IMR-90 (cell line): Measurements from ENCODE around the gene NAP1L5. TPM values are rescaled to one million over a fixed set of nuclear protein-coding genes. Genes with fewer than 3 reads are reported as not detected.
A peak's percentile ranks its signal among the peaks of the same experiment; 100 is the strongest.

ENCODE experiments used
- ATAC-seq: fragments of 200-7000 bp; cut with Tn5 transposase; 2 replicates; pipeline ENCODE4 v1.9.1; 2020; ENCODE audit warnings: low read depth, mild to moderate bottlenecking, moderate library complexity
- BruUV-seq: library from RNA; stranded (reverse); fragments of 400-500 nt; replicated peaks from 2 replicates; lab custom pipeline; 2021; lab: Mats Ljungman, UMichigan
- CTCF ChIA-PET: fragments of 300-600 bp; formaldehyde crosslinking; extraction: SDS; loops from one replicate; lab custom pipeline; 2021; ENCODE audit warnings: antibody characterized with exemption; lab: Yijun Ruan, JAX
- POLR2A ChIA-PET: fragments of 300-600 bp; sonication (Branson Sonifier 250); formaldehyde crosslinking; loops from one replicate; lab custom pipeline; 2022; ENCODE audit warnings: antibody characterized with exemption; ENCODE audit not compliant: unreplicated experiment; lab: Charles Lee
- DNase-seq: peaks from one replicate; pipeline ENCODE4 v3.0.0; 2013
- H2AFZ ChIP-seq: replicated peaks from 2 replicates; pipeline ENCODE3; 2013; ENCODE audit warnings: low read length, mild to moderate bottlenecking; ENCODE audit not compliant: poor library complexity
- H2AK5ac ChIP-seq: 2 replicates; pipeline ENCODE4 v1.6.1; 2013; ENCODE audit warnings: low read depth, low read length, inconsistent platforms
- H2AK9ac ChIP-seq: replicated peaks from 2 replicates; pipeline ENCODE3; 2013; ENCODE audit warnings: mild to moderate bottlenecking, low read depth, low read length, moderate library complexity; ENCODE audit not compliant: poor library complexity
- H2BK120ac ChIP-seq: 2 replicates; pipeline ENCODE4 v1.6.1; 2013; ENCODE audit warnings: low read depth, low read length, inconsistent platforms
- H2BK15ac ChIP-seq: 3 replicates; pipeline ENCODE4 v1.6.1; 2013; ENCODE audit warnings: low read depth, low read length, inconsistent platforms
- H2BK20ac ChIP-seq: 2 replicates; pipeline ENCODE4 v1.6.1; 2013; ENCODE audit warnings: low read depth, mild to moderate bottlenecking, inconsistent platforms, low read length, moderate library complexity
- H2BK5ac ChIP-seq: 2 replicates; pipeline ENCODE4 v1.6.1; 2013; ENCODE audit warnings: mild to moderate bottlenecking, low read depth, low read length, inconsistent platforms; ENCODE audit not compliant: poor library complexity, severe bottlenecking
- H3K14ac ChIP-seq: replicated peaks from 2 replicates; pipeline ENCODE4 v1.6.1; 2013; ENCODE audit warnings: low read depth, low read length, inconsistent platforms
- H3K18ac ChIP-seq: 2 replicates; pipeline ENCODE4 v1.6.1; 2013; ENCODE audit warnings: low read depth, low read length, control low read depth
- H3K23ac ChIP-seq: 2 replicates; pipeline ENCODE4 v1.6.1; 2013; ENCODE audit warnings: low read depth, low read length, inconsistent platforms
- H3K27ac ChIP-seq: 2 replicates; pipeline ENCODE4 v1.5.1; 2013; ENCODE audit warnings: mild to moderate bottlenecking, control low read depth, low read length; ENCODE audit not compliant: insufficient read depth
- H3K27me3 ChIP-seq: 2 replicates; pipeline ENCODE4 v1.6.1; 2013; ENCODE audit warnings: low read length; ENCODE audit not compliant: control insufficient read depth, insufficient read depth
- H3K36me3 ChIP-seq: 2 replicates; pipeline ENCODE4 v1.6.1; 2013; ENCODE audit warnings: low read length, mixed read lengths; ENCODE audit not compliant: control insufficient read depth, insufficient read depth
- H3K4ac ChIP-seq: 2 replicates; pipeline ENCODE4 v1.6.1; 2013; ENCODE audit warnings: low read depth, low read length, inconsistent platforms
- H3K4me1 ChIP-seq: 2 replicates; pipeline ENCODE4 v1.6.1; 2013; ENCODE audit warnings: low read length, mixed read lengths; ENCODE audit not compliant: control insufficient read depth, insufficient read depth
- H3K4me2 ChIP-seq: 2 replicates; pipeline ENCODE4 v1.6.1; 2013; ENCODE audit warnings: low read depth, mild to moderate bottlenecking, control low read depth, low read length, moderate library complexity
- H3K4me3 ChIP-seq: 2 replicates; pipeline ENCODE4 v1.5.1; 2013; ENCODE audit warnings: low read depth, mild to moderate bottlenecking, control low read depth, low read length, moderate library complexity; ENCODE audit not compliant: insufficient read depth
- H3K56ac ChIP-seq: 2 replicates; pipeline ENCODE4 v1.6.1; 2013; ENCODE audit warnings: low read length, inconsistent platforms; ENCODE audit not compliant: insufficient read depth; ENCODE audit errors: extremely low read depth
- H3K79me1 ChIP-seq, 2 experiments: 2 replicates each; pipeline ENCODE4 v1.6.1; 2013; ENCODE audit warnings: low read length in 2 of 2, inconsistent platforms in 1 of 2, low read depth in 1 of 2
- H3K9ac ChIP-seq: 2 replicates; pipeline ENCODE4 v1.6.1; 2013; ENCODE audit warnings: low read depth, low read length, control low read depth
- H3K9me1 ChIP-seq: 2 replicates; pipeline ENCODE4 v1.6.1; 2013; ENCODE audit warnings: low read length, inconsistent platforms; ENCODE audit not compliant: insufficient read depth
- H3K9me3 ChIP-seq: 2 replicates; pipeline ENCODE4 v1.6.1; 2013; ENCODE audit warnings: low read length; ENCODE audit not compliant: control insufficient read depth, insufficient read depth
- H4K20me1 ChIP-seq: 2 replicates; pipeline ENCODE4 v1.6.1; 2013; ENCODE audit warnings: low read length, inconsistent platforms; ENCODE audit not compliant: insufficient read depth
- H4K5ac ChIP-seq: 2 replicates; pipeline ENCODE4 v1.6.1; 2013; ENCODE audit warnings: mild to moderate bottlenecking, low read depth, low read length, control low read depth
- H4K8ac ChIP-seq, 2 experiments: 2 replicates each; pipeline ENCODE4 v1.6.1; 2013; ENCODE audit warnings: low read depth in 2 of 2, low read length in 2 of 2, control low read depth in 1 of 2, inconsistent platforms in 1 of 2
- H4K91ac ChIP-seq: 2 replicates; pipeline ENCODE4 v1.6.1; 2013; ENCODE audit warnings: low read depth, low read length, inconsistent platforms; ENCODE audit not compliant: insufficient read depth
- BHLHE40 ChIP-seq: fragments of 150-350 bp; IDR thresholded peaks from 2 replicates; pipeline ENCODE4 v1.6.1; 2016; ENCODE audit warnings: mild to moderate bottlenecking, low read depth, low read length
- CHD1 ChIP-seq: IDR thresholded peaks from 2 replicates; pipeline ENCODE4 v1.6.1; 2012; ENCODE audit warnings: low read depth, low read length, improper control_type of control experiment
- FOS ChIP-seq: fragments of 150-350 bp; IDR thresholded peaks from 2 replicates; pipeline ENCODE4 v1.6.1; 2016; ENCODE audit warnings: low read depth, low read length
- MAFK ChIP-seq: IDR thresholded peaks from 2 replicates; pipeline ENCODE4 v1.6.1; 2012; ENCODE audit warnings: low read depth, low read length, improper control_type of control experiment
- MXI1 ChIP-seq: IDR thresholded peaks from 2 replicates; pipeline ENCODE4 v1.6.1; 2012; ENCODE audit warnings: low read depth, mild to moderate bottlenecking, low read length, moderate library complexity, borderline replicate concordance
- NFE2L2 ChIP-seq: fragments of 150-350 bp; IDR thresholded peaks from 2 replicates; pipeline ENCODE4 v1.6.1; 2016; ENCODE audit warnings: low read depth, mild to moderate bottlenecking, low read length
- POLR2A ChIP-seq: IDR thresholded peaks from 2 replicates; pipeline ENCODE4 v1.6.1; 2012; ENCODE audit warnings: mild to moderate bottlenecking, low read depth, low read length
- RCOR1 ChIP-seq: IDR thresholded peaks from 2 replicates; pipeline ENCODE4 v1.6.1; 2012; ENCODE audit warnings: mild to moderate bottlenecking, low read length, improper control_type of control experiment; ENCODE audit not compliant: insufficient replicate concordance
- SMC3 ChIP-seq: fragments of 150-350 bp; IDR thresholded peaks from 2 replicates; pipeline ENCODE4 v1.6.1; 2016; ENCODE audit warnings: low read depth, mild to moderate bottlenecking, antibody characterized with exemption, low read length, moderate library complexity
- dilution Hi-C: fragments of 300-500 bp; cut with HindIII; formaldehyde crosslinking; loops from one replicate; pipeline ENCODE4 v1.14.3; 2018; ENCODE audit warnings: low sequenced_read_pairs; ENCODE audit not compliant: unreplicated experiment
- in situ Hi-C: fragments of 300-500 bp; cut with MboI; formaldehyde crosslinking; loops from 3 replicates; pipeline ENCODE4 v1.14.3; 2019; ENCODE audit warnings: low sequenced_read_pairs, inconsistent platforms, mixed read lengths
- intact Hi-C: fragments of 100-400 bp; cut with micrococcal nuclease; formaldehyde crosslinking; loops from 2 replicates; pipeline ENCODE4 v1.10.0; 2022
- polyA plus RNA-seq, 3 experiments: library from polyadenylated mRNA; depleted of rRNA; stranded (reverse); fragments of >200 nt; gene quantifications; 2 replicates each; pipeline ENCODE4 v1.2.3, GENCODE V29; 2012; ENCODE audit warnings: low replicate concordance in 1 of 3
- total RNA-seq: library from RNA; depleted of rRNA; stranded (reverse); fragments of >200 nt; gene quantifications from 2 replicates; pipeline ENCODE4 v1.2.3, GENCODE V29; 2012
- TF ChIP-seq, protein P1 (sequence below): fragments of 150-350 bp; IDR thresholded peaks from 2 replicates; pipeline ENCODE4 v1.6.1; 2017; ENCODE audit warnings: mild to moderate bottlenecking, antibody characterized with exemption, low read length, low read depth
- TF ChIP-seq, protein P2 (sequence below): fragments of 150-350 bp; IDR thresholded peaks from 2 replicates; pipeline ENCODE4 v1.6.1; 2016; ENCODE audit warnings: low read depth, mild to moderate bottlenecking, low read length, moderate library complexity, borderline replicate concordance

The NAP1L5 gene
- total and polyA plus RNA-seq, 2 of the 4 experiments (the other 2 are of a cell fraction): 3.9 to 5.3 TPM

DNA sequence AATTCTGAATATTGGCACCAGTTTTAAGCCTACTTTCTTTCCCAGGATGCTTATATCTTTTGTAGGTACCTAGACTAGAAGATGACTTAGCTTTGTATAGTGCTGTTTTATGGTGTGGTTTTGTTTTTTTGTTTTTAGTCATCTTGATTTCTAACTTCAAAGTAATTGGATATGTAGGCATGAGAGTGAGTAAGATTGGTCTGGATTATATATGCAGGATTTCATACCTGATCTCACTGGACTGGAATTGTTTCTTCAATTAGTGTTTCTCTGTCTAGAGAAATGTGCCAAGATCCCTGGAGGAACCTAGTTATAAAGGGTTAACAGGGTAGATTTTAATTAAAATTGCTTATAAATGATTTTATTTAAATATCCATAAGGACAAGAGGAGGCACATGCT, 23.1 kb downstream of the NAP1L5 start:
- dilution Hi-C loops: no loop called here
- Histone ChIP-seq H3K4ac (no peak overlapping the region), H4K91ac (no peak overlapping the region), H2BK120ac (no peak overlapping the region), H3K4me2 (no peak overlapping the region), H3K4me3 (no peak overlapping the region), H3K27ac (no peak overlapping the region), H3K9me1 (peaks cover 2% of the 10 kb centered on the region; the same call in 1 of the 2 replicates), H3K14ac (no peak overlapping the region), H2BK20ac (no peak overlapping the region), H2AK9ac (no peak overlapping the region), H4K8ac (no peak overlapping the region), H2BK5ac (peak overlapping the region; percentile 40), H4K5ac (no peak overlapping the region), H2BK15ac (no peak overlapping the region), H3K56ac (no peak overlapping the region), H4K20me1 (no peaks in the 10 kb centered on the region), H3K9ac (no peak overlapping the region), H2AFZ (no peak overlapping the region), H3K4me1 (no peaks in the 10 kb centered on the region; the same call in 1 of the 2 replicates), H3K9me3 (no peaks in the 10 kb centered on the region), H3K79me1 (no peaks in the 10 kb centered on the region; a peak in 1 of 4 replicates), H3K18ac (no peak overlapping the region), H3K27me3 (no peaks in the 10 kb centered on the region), H3K36me3 (peaks cover 6% of the 10 kb centered on the region), H2AK5ac (no peak overlapping the region), H3K23ac (no peak overlapping the region)
- in situ Hi-C loops: no loop called here
- CTCF ChIA-PET: no interaction called here
- POLR2A ChIA-PET: no interaction called here
- no TSS peak for BruUV-seq
- intact Hi-C loops: no loop called here
- DNase-seq (peak; percentile 70), ATAC-seq (peak; percentile 45; the same call in 1 of the 2 replicates)
- TF ChIP-seq, protein P1, sequence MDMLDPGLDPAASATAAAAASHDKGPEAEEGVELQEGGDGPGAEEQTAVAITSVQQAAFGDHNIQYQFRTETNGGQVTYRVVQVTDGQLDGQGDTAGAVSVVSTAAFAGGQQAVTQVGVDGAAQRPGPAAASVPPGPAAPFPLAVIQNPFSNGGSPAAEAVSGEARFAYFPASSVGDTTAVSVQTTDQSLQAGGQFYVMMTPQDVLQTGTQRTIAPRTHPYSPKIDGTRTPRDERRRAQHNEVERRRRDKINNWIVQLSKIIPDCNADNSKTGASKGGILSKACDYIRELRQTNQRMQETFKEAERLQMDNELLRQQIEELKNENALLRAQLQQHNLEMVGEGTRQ: no peak
- TF ChIP-seq MAFK (no peak), POLR2A (no peak), CHD1 (no peak), MXI1 (no peak), NFE2L2 (no peak), RCOR1 (no peak), FOS (no peak), SMC3 (no peak), BHLHE40 (no peak)
- TF ChIP-seq, protein P2, sequence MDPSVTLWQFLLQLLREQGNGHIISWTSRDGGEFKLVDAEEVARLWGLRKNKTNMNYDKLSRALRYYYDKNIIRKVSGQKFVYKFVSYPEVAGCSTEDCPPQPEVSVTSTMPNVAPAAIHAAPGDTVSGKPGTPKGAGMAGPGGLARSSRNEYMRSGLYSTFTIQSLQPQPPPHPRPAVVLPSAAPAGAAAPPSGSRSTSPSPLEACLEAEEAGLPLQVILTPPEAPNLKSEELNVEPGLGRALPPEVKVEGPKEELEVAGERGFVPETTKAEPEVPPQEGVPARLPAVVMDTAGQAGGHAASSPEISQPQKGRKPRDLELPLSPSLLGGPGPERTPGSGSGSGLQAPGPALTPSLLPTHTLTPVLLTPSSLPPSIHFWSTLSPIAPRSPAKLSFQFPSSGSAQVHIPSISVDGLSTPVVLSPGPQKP: no peak
